Left lung (tissue), 10 donors: ENCODE data around the gene MVK. TPM values are rescaled to one million over a fixed set of nuclear protein-coding genes. Genes with fewer than 3 reads are reported as not detected.

Source experiments
- ATAC-seq: fragments of 200-7000 bp; cut with Tn5 transposase; one replicate; pipeline ENCODE4 v1.9.1; 2020; ENCODE audit warnings: moderate library complexity
- DNase-seq, 4 donors: peaks; one replicate each; pipeline ENCODE4 v3.0.0-alpha.2; 2013 to 2020
- H3K27ac ChIP-seq, 2 donors: fragments of 200-600 bp; sonication (generic) in 1 of 2; one replicate each; pipeline versions ENCODE4 v1.5.0 to v1.8.0; 2020 to 2021
- H3K27me3 ChIP-seq, 2 donors: fragments of 200-600 bp; sonication (generic) in 1 of 2; one replicate each; pipeline versions ENCODE4 v1.5.0 to v1.8.0; 2020 to 2021
- H3K36me3 ChIP-seq, 2 donors: fragments of 200-600 bp; sonication (generic) in 1 of 2; one replicate each; pipeline versions ENCODE4 v1.5.0 to v1.8.0; 2020 to 2021
- H3K4me1 ChIP-seq, 2 donors: fragments of 200-600 bp; one replicate each; pipeline ENCODE4 v1.8.0; 2021
- H3K4me3 ChIP-seq, 2 donors: fragments of 200-600 bp; sonication (generic) in 1 of 2; one replicate each; pipeline versions ENCODE4 v1.5.0 to v1.8.0; 2020 to 2021; ENCODE audit warnings: mild to moderate bottlenecking in 1 of 2
- H3K9me3 ChIP-seq, 2 donors: fragments of 200-600 bp; sonication (generic) in 1 of 2; one replicate each; pipeline versions ENCODE4 v1.5.0 to v1.8.0; 2020 to 2021
- intact Hi-C, 2 donors: fragments of 100-400 bp; cut with DNase I; formaldehyde crosslinking; loops; one replicate each; pipeline versions ENCODE4 v1.11.2 to v1.14.2; 2022
- polyA plus RNA-seq, 6 donors: library from polyadenylated mRNA; unstranded; fragments of 120-200 nt; gene quantifications; one replicate each; pipeline ENCODE4 v1.2.1, GENCODE V29; 2013; ENCODE audit not compliant: insufficient read length in 6 of 6
- total RNA-seq, 2 donors: library from RNA; stranded (reverse); fragmentation: NEBNext Ultra II Directional; extraction: Animal tissue kit (Norgen Biotek cat#: 25700); gene quantifications; one replicate each; pipeline ENCODE4 v1.2.1, GENCODE V29; 2021
- TF ChIP-seq, protein P1 (sequence below), 2 donors: fragments of 200-600 bp; sonication (generic) in 1 of 2; IDR thresholded peaks; one replicate each; pipeline versions ENCODE4 v1.5.0 to v1.8.0; 2021; ENCODE audit warnings: antibody characterized with exemption in 2 of 2
- donor health status: DM: no; HTN: yes; CAD: no.
- donor health status: DM: no; HTN: no; CAD: no.

Gene MVK
- total and polyA plus RNA-seq, 8 donors: 11.1 to 46.1 (median 16.3) TPM

DNA sequence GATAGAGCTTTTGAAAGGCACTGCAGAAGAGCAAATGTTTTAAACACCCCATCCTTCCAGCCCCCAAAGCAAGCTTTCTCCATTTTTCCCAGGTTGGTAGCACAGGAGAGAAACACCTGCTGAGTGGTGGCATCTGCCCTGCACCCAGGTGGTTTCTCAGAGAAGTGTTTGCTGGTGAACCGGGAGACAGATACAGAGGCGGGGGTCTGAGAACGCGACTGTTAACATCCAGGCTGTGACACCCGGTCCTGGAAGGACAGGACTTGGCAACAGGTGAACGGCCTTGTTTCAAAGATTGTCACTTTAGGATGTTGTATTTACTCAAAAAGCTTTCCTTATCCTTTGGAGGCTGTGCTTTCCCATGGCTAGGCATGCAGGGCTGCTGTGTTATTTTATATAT, 18.8 kb upstream of the MVK start:
- peaks cover 0 to 15% of the 10 kb centered on the region in 2 donors for H3K36me3 ChIP-seq
- no peak overlapping the region for H3K27ac ChIP-seq
- intact Hi-C loops: no loop called here
- no peak overlapping the region for H3K4me3 ChIP-seq
- TF ChIP-seq, protein P1, sequence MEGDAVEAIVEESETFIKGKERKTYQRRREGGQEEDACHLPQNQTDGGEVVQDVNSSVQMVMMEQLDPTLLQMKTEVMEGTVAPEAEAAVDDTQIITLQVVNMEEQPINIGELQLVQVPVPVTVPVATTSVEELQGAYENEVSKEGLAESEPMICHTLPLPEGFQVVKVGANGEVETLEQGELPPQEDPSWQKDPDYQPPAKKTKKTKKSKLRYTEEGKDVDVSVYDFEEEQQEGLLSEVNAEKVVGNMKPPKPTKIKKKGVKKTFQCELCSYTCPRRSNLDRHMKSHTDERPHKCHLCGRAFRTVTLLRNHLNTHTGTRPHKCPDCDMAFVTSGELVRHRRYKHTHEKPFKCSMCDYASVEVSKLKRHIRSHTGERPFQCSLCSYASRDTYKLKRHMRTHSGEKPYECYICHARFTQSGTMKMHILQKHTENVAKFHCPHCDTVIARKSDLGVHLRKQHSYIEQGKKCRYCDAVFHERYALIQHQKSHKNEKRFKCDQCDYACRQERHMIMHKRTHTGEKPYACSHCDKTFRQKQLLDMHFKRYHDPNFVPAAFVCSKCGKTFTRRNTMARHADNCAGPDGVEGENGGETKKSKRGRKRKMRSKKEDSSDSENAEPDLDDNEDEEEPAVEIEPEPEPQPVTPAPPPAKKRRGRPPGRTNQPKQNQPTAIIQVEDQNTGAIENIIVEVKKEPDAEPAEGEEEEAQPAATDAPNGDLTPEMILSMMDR (IDR thresholded peaks at IDR 0.05): no peak
- H3K9me3 ChIP-seq: no peaks in the 10 kb centered on the region
- ATAC-seq (no peak), DNase-seq (no peak)
- H3K27me3 ChIP-seq: peaks cover 0 to 31% of the 10 kb centered on the region in 2 donors
- H3K4me1 ChIP-seq: no peaks in the 10 kb centered on the region

DNA sequence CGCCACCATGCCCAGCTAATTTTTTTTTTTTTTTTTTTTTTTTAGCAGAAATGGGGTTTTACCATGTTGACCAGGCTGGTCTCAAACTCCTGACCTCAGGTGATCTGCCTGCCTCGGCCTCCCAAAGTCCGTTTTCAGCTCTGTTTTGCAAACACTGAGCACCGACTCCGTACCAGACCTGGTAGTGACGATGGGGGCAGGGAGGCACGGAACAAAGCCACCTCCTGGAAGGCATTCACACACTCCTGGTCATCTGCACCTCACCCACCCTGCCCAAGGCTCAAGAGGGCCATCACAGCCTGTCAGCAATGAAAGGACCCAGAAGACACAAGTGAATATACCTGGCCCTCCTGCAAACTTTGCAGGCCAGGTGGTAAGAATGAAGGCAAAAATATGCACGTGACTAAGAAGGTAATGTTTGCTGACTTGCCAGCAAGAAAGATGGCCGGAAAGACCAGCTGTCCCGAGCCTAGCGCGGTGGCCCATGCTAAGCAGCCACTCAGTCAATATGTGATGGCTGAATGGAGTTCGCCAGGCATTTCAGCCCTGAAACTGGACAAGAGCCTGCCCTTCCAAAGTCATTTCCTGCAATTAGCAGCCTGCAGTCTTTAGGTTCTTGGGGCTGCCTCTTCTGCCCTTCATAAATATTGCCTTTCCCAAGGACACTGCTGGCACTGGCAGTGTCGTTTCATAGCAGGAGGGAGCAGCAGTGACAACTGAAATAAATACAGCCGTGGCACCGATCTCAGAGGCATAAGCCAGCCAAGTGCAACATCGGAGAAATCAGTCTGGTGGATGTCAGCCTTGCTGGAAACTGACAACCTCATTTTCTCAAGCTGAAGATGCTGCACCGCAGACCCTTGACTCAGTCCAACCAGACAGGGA, 17.9 kb upstream of the MVK start:
- no peak for ATAC-seq
- Histone ChIP-seq H3K27ac (no peak overlapping the region), H3K36me3 (peaks cover 0 to 17% of the 10 kb centered on the region in 2 donors), H3K9me3 (no peaks in the 10 kb centered on the region), H3K4me1 (no peaks in the 10 kb centered on the region), H3K27me3 (peaks cover 0 to 21% of the 10 kb centered on the region in 2 donors), H3K4me3 (no peak overlapping the region)
- TF ChIP-seq, protein P1 (IDR thresholded peaks at IDR 0.05): no peak
- intact Hi-C loops: no loop called here
- no peak for DNase-seq

DNA sequence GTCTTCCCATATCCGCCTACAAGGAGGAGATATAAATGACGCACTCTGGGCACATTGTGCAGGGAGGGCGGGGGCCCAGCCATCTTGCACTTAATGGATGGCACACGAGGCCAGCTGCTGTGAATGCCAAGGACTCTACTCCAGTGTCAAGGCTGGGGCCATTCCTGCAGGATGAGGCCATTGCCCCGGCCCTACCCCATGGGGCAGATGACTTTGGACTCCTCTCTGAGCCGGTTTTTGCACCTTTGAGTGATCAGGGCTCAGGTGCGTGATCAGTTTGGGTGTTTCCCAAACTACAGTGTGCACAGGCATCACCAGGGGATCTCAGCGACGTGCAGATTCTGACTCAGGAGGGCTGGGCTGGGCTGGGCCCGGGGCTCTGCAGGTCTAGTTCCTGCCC, 16.4 kb upstream of the MVK start:
- intact Hi-C loops: no loop called here
- Histone ChIP-seq H3K9me3 (no peaks in the 10 kb centered on the region), H3K4me1 (no peaks in the 10 kb centered on the region), H3K27me3 (peaks cover 0 to 14% of the 10 kb centered on the region in 2 donors), H3K4me3 (no peak overlapping the region), H3K36me3 (peaks cover 0 to 21% of the 10 kb centered on the region in 2 donors), H3K27ac (no peak overlapping the region)
- DNase-seq (no peak), ATAC-seq (no peak)
- TF ChIP-seq, protein P1 (IDR thresholded peaks at IDR 0.05): no peak

DNA sequence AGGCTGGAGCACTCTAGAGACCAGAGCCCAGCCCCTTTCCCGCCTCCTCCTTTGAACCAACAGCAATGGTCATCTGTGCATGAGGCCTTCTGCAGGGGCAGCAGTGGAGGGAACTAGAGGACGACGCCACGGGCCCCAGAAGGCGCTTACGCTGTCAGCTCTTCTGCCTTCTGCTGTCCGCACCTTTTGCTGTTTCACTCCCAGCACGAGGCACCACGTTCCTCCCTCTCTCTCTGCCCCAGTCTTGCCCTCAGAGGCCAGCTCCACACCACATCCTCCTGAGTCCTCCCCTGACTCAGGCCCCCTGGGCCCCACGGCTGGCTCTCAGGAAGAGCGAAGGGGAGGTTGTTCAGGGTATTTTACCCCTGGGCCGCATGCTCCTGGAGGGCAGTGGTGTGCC, 15.8 kb upstream of the MVK start:
- TF ChIP-seq, protein P1 (IDR thresholded peaks at IDR 0.05): no peak
- peaks cover 0 to 13% of the 10 kb centered on the region in 2 donors for H3K27me3 ChIP-seq
- H3K9me3 ChIP-seq: no peaks in the 10 kb centered on the region
- peaks cover 0 to 27% of the 10 kb centered on the region in 2 donors for H3K36me3 ChIP-seq
- H3K4me3 ChIP-seq: no peak overlapping the region
- no peak overlapping the region for H3K27ac ChIP-seq
- no peaks in the 10 kb centered on the region for H3K4me1 ChIP-seq
- ATAC-seq (no peak), DNase-seq (no peak)
- intact Hi-C loops: no loop called here

DNA sequence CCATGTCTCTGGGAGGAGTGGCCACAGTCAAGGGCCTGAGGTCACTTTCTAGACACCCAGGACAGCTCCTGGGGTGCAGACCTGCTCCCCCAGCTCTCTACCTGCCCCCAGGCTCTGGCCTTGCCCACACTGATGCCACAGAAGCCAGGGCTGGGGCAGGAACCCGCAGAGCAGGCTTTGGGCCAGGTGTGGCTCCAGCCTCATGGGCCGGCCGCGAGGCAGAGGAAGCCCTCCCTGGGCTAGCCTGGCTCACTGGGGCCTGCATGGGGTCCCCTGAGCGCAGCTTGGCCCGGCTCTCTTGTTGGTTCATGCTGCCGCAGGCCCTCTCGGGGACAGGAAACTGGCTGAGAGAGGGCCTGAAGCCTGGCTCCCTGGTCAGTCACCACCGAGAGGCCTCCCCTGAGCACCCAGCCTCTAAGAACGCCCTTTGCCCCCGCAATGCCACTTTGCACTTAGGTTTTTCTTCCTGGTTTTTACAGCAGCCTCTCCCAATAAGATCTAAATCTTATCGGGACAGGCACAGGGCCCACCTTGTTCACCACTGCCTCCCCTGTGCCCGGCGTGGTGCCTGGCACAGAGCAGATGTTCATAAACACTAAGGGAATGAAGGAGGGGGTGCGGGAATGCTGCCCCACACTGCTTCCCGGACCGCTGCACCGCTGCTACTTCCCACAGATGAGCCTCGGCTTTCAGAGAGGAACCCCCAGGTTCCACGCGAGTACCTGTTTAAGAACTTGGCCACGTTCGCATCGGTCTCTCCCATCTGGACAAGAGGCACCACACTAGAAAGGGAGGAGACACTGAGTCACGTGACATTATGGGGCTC, 15.0 kb upstream of the MVK start:
- DNase-seq (no peak), ATAC-seq (no peak)
- Histone ChIP-seq H3K4me3 (no peak overlapping the region), H3K36me3 (peaks cover 0 to 34% of the 10 kb centered on the region in 2 donors), H3K27ac (no peak overlapping the region), H3K27me3 (peaks cover 0 to 7% of the 10 kb centered on the region in 2 donors), H3K4me1 (no peaks in the 10 kb centered on the region), H3K9me3 (no peaks in the 10 kb centered on the region)
- TF ChIP-seq, protein P1 (IDR thresholded peaks at IDR 0.05): no peak
- intact Hi-C loops: no loop called here
